Omental fat pad (tissue), 4 donors: ENCODE data around the gene PGAP3. TPM values are rescaled to one million over a fixed set of nuclear protein-coding genes. Genes with fewer than 3 reads are reported as not detected.
"Not testable (repeated sequence)": the region's sequence is repeated elsewhere in the genome, so short reads cannot be mapped to it uniquely, and the experiment has no call there.

Experiments
- ATAC-seq: fragments of 150-250 bp; one replicate; pipeline ENCODE4 v1.9.1; 2016; ENCODE audit warnings: mild to moderate bottlenecking, moderate library complexity; ENCODE audit not compliant: low FRiP score
- DNase-seq: peaks from one replicate; pipeline ENCODE4 v3.0.0-alpha.2; 2019; ENCODE audit warnings: low spot score
- CTCF ChIP-seq, 3 donors: fragments of 450-650 bp; IDR thresholded peaks; one replicate each; pipeline ENCODE4 v1.5.1; 2016 to 2017; ENCODE audit warnings: antibody characterized with exemption in 3 of 3, mild to moderate bottlenecking in 3 of 3, moderate library complexity in 2 of 3
- total RNA-seq, 4 donors: library from RNA; depleted of rRNA; stranded (reverse); fragments of >200 nt; gene quantifications; one replicate each; pipeline ENCODE4 v1.1.0, GENCODE V29; 2016

PGAP3 gene
- total RNA-seq, 4 donors from 2014 or later, result 8.2 to 12.8 (median 11.0) TPM

DNA sequence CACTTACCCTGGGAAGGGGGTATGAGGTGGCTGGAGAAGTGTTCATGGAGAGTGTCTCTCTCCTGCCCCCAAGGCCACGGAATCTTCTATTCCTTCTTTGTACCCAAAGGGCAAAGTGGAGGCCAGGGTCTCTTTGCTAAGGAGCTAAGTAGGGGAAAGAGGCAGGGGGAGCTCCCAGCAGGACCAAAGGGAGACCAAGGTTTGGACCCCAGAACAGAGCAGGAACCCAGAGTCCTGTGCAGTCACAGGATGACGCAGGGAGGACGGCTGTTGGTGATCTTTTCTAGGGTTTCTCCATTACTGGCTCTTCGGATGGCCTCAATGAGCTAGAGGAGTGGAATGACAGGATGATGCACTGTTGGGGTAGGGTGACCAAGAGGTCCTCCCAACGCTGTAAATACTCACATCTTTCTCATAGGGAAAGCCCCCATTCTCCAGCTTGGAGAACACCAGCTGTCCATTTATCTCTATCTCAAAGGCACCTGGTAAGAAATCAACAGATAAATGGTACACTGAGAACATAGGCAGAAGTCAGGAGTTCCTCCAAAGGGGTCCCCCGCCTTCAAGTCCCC, 41.5 kb upstream of the PGAP3 start:
- TF ChIP-seq CTCF (IDR thresholded peaks at IDR 0.05), result no peak
- ATAC-seq (no peak), DNase-seq (no peak)

DNA sequence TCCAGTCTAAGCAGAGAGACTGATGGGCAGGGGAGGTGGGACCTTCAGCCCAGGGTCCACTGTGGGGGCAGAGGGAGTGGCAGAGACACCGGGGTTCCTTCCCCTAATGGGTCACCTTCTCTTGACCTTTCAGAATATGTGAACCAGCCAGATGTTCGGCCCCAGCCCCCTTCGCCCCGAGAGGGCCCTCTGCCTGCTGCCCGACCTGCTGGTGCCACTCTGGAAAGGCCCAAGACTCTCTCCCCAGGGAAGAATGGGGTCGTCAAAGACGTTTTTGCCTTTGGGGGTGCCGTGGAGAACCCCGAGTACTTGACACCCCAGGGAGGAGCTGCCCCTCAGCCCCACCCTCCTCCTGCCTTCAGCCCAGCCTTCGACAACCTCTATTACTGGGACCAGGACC, 39.7 kb upstream of the PGAP3 start:
- TF ChIP-seq CTCF (IDR thresholded peaks at IDR 0.05), result no peak
- no peak for DNase-seq
- ATAC-seq, result no peak

DNA sequence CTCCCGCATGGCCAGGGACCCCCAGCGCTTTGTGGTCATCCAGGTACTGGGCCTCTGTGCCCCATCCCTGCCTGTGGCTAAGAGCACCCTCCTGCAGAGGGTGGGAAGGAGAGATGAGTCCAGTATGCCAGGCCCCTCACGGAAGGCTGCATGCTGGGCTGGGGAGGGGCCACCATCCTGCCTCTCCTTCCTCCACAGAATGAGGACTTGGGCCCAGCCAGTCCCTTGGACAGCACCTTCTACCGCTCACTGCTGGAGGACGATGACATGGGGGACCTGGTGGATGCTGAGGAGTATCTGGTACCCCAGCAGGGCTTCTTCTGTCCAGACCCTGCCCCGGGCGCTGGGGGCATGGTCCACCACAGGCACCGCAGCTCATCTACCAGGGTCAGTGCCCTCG, 38.8 kb upstream of the PGAP3 start:
- no peak for TF ChIP-seq CTCF (IDR thresholded peaks at IDR 0.05)
- DNase-seq (no peak), ATAC-seq (no peak)

DNA sequence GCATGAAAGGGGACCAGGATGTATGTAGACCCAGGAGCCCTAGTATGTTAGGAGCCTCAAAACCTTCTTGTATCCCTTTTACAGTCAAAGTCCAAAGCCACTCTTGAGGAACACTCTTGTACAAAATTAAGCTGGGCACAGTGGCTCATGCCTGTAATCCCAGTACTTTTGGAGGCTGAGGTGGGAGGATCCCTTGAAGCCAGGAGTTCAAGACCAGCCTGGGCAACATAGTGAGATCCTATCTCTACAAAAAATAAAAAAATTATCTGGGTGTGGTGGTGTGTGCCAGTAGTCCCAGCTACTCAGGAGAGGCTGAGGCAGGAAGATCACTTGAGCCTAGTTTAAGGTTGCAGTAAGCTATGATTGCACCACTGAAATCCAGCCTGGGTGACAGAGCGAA, 38.1 kb upstream of the PGAP3 start:
- ATAC-seq, DNase-seq: not testable (repeated sequence)

GRCh38 chr17:39724731-39725130, 36.9 kb upstream of the PGAP3 start:
- DNase-seq, result no peak
- no peak for ATAC-seq
- TF ChIP-seq CTCF (IDR thresholded peaks at IDR 0.05), result no peak

- no peak for TF ChIP-seq CTCF (IDR thresholded peaks at IDR 0.05)
- ATAC-seq, result no peak
- DNase-seq, result no peak
These were observed 35.4 kb upstream of the PGAP3 start for GRCh38 chr17:39722965-39723848.

DNA sequence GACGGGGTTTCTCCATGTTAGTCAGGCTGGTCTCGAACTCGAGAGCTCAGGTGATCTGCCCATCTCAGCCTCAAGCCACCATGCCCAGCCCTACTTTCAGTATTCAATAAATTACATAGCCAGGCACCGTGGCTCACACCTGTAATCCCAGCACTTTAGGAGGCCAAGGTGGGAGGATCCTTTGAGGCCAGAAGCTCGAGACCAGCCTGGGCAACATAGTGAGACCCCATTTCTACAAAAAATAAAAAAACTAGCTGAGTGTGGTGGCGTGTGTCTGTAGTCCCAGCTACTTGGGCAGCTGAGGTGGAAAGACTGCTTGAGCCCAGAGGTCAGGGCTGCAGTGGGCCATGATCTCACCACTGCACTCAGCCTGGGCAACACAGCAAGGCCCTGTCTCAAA, 34.2 kb upstream of the PGAP3 start:
- ATAC-seq (no peak), DNase-seq (no peak)
- no peak for TF ChIP-seq CTCF (IDR thresholded peaks at IDR 0.05)
